CD1c-positive myeloid dendritic cell (primary cell): ENCODE data around the gene RIPPLY2.

Experiments used
- DNase-seq: peaks from one replicate; pipeline ENCODE4 v3.0.0-alpha.2; 2016; ENCODE audit errors: extremely low spot score

Gene RIPPLY2

DNA sequence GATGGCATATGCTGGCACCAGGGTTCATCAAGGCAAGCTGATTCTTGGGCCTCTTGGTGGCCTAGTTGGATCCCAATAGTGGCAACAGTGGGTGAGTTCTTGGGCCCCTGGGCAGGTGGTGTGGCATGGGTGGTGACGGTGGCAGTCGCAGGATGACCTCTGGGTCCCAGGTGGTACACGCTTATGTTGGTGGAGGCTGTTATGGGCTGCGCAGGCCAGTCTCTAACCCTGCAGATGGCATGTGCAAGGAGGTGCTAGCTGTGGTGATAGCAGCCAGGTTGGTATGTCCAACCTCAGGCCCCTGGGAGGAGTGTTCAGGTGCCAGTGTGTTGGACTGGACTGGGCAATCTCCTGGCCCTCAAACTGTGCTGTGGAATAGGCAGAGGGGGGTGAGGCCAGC is 52.5 kb downstream of the RIPPLY2 start:
- no peak for DNase-seq
